ENCODE results near the gene ACTN2. TPM values are rescaled to one million over a fixed set of nuclear protein-coding genes. Genes with fewer than 3 reads are reported as not detected.

Gene ACTN2
- total and polyA plus RNA-seq, 2 donors (not counting 3 experiments of a cell fraction or from before 2014, with no cell fraction given) = 0.22 to 0.55 TPM

- no peaks in the 10 kb centered on the region for H3K9me3 ChIP-seq (replicated peaks; ENCODE audit: control insufficient read depth, insufficient read depth, low read length)
- ChIA-PET CTCF (no interaction called here), POLR2A (no interaction called here)
- no peaks in the 10 kb centered on the region for H3K27me3 ChIP-seq (ENCODE audit: control insufficient read depth in 2 of 2, insufficient read depth in 2 of 2, low read length in 2 of 2)
- H3K36me3 ChIP-seq (ENCODE audit: control insufficient read depth in 2 of 2, extremely low read depth in 1 of 2, insufficient read depth in 2 of 2, low read length in 2 of 2) = no peaks in the 10 kb centered on the region
- H3K79me2 ChIP-seq (ENCODE audit: control insufficient read depth, insufficient read depth, low read length) = no peaks in the 10 kb centered on the region
- intact Hi-C loops (cut with micrococcal nuclease) = no loop called here
- H2AFZ ChIP-seq (ENCODE audit: low read depth, low read length) = no peak overlapping the region
- dilution Hi-C loops (cut with MboI; ENCODE audit: extremely low pct_ligation_motif_present, low sequenced_read_pairs) = no loop called here
- H3K4me1 ChIP-seq (ENCODE audit: control insufficient read depth, extremely low read depth, insufficient read depth, low read length) = peaks cover under 1% of the 10 kb centered on the region
- TF ChIP-seq EZH2 (IDR thresholded peaks at IDR 0.05; ENCODE audit: borderline replicate concordance, low read depth, low read length, severe bottlenecking) = no peak
- no peak for TF ChIP-seq MYC (IDR thresholded peaks at IDR 0.05; ENCODE audit: low read depth, low read length)
- no peak for TF ChIP-seq POLR2A (IDR thresholded peaks at IDR 0.05; ENCODE audit: low read depth, low read length)
- TF ChIP-seq MAX (IDR thresholded peaks at IDR 0.05; ENCODE audit: insufficient read depth, insufficient read length) = no peak
- TF ChIP-seq FOS (IDR thresholded peaks at IDR 0.05; ENCODE audit: borderline replicate concordance, insufficient read depth, low read length) = no peak
- TF ChIP-seq GATA2 (IDR thresholded peaks at IDR 0.05; ENCODE audit: insufficient read depth, insufficient read length, low read depth, low read length) = no peak
- TF ChIP-seq CTCF (IDR thresholded peaks at IDR 0.05; ENCODE audit: extremely low read depth in 1 of 2, insufficient read depth in 1 of 2, low read depth in 1 of 2, low read length in 2 of 2) = no peak
- TF ChIP-seq POLR2AphosphoS5 (IDR thresholded peaks at IDR 0.05; ENCODE audit: insufficient read depth, low read depth, low read length) = no peak
- no peak for TF ChIP-seq JUN (IDR thresholded peaks at IDR 0.05; ENCODE audit: borderline replicate concordance, insufficient read depth, insufficient read length, low read depth)
- H4K20me1 ChIP-seq (replicated peaks; ENCODE audit: control insufficient read depth, extremely low read depth, insufficient read depth, low read length) = no peaks in the 10 kb centered on the region
- H3K4me3 ChIP-seq (replicated peaks in 1 of 3; ENCODE audit: insufficient read depth in 1 of 3, low read depth in 1 of 3, low read length in 3 of 3) = no peak overlapping the region
- BruUV-seq (replicated peaks) = no TSS peak
- H3K4me2 ChIP-seq (ENCODE audit: insufficient read depth, low read length) = no peak overlapping the region
- H3K9me1 ChIP-seq (replicated peaks; ENCODE audit: control insufficient read depth, extremely low read depth, insufficient read depth, low read length) = no peaks in the 10 kb centered on the region
- H3K9ac ChIP-seq (replicated peaks; ENCODE audit: extremely low read depth, insufficient read depth, low read length) = no peak overlapping the region
- DNase-seq (ENCODE audit: low read depth, low spot score) = no peak
- no peak for FAIRE-seq
- H3K27ac ChIP-seq (ENCODE audit: insufficient read depth, low read depth, low read length) = no peak overlapping the region
These were observed 5.8 kb downstream of the ACTN2 start for GRCh38 chr1:236692128-236692527.

Measured in endothelial cell of umbilical vein (primary cell).